Measurements from ENCODE around the gene DLEC1.
"Not testable (repeated sequence)": the region's sequence is repeated elsewhere in the genome, so short reads cannot be mapped to it uniquely, and the experiment has no call there.

Gene DLEC1

DNA sequence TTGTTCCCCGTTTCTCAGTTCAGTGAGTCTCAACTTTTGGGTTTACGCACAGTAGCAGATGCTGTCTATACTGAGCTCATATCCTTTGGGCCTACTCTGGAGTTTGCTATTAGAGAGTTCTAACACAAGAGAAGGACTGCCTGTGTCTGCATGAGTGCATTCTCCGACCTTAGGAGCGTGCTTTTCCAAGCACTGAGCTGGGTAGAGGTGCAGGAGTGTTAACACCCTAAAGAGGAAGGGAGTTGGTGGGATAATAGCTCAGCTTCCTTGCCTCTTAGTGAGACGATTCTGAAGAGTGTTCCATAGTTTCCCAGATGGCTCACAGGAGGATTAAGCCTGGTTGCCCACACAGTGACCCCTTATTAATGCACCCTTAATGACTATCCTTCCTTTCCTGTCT, 119.5 kb downstream of the DLEC1 start:
- Histone ChIP-seq H3K4me2 (ENCODE audit: low read length) (peak overlapping the region; percentile 53), H3K36me3 (replicated peaks; ENCODE audit: low read depth, low read length) (no peaks in the 10 kb centered on the region), H3K27ac (ENCODE audit: low read length) (peak overlapping the region; percentile 51), H3K4me1 (ENCODE audit: low read length) (peaks cover 63% of the 10 kb centered on the region), H3K9me3 (ENCODE audit: insufficient read depth, low read length) (no peaks in the 10 kb centered on the region), H4K20me1 (ENCODE audit: insufficient read depth, low read length) (no peaks in the 10 kb centered on the region), H3K27me3 (ENCODE audit: low read depth, low read length) (no peaks in the 10 kb centered on the region), H3K79me2 (ENCODE audit: low read length) (no peaks in the 10 kb centered on the region), H3K9ac (ENCODE audit: low read length) (no peak overlapping the region), H2AFZ (ENCODE audit: low read depth, low read length) (peak overlapping the region; percentile 57; the same call in 1 of the 2 replicates), H3K4me3 (ENCODE audit: low read length) (no peak overlapping the region)
- TF ChIP-seq, protein P1, sequence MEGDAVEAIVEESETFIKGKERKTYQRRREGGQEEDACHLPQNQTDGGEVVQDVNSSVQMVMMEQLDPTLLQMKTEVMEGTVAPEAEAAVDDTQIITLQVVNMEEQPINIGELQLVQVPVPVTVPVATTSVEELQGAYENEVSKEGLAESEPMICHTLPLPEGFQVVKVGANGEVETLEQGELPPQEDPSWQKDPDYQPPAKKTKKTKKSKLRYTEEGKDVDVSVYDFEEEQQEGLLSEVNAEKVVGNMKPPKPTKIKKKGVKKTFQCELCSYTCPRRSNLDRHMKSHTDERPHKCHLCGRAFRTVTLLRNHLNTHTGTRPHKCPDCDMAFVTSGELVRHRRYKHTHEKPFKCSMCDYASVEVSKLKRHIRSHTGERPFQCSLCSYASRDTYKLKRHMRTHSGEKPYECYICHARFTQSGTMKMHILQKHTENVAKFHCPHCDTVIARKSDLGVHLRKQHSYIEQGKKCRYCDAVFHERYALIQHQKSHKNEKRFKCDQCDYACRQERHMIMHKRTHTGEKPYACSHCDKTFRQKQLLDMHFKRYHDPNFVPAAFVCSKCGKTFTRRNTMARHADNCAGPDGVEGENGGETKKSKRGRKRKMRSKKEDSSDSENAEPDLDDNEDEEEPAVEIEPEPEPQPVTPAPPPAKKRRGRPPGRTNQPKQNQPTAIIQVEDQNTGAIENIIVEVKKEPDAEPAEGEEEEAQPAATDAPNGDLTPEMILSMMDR (IDR thresholded peaks at IDR 0.05; ENCODE audit: low read depth, low read length), result no peak
- TF ChIP-seq EZH2phosphoT487 (IDR thresholded peaks at IDR 0.05; ENCODE audit: low read depth), result no peak

DNA sequence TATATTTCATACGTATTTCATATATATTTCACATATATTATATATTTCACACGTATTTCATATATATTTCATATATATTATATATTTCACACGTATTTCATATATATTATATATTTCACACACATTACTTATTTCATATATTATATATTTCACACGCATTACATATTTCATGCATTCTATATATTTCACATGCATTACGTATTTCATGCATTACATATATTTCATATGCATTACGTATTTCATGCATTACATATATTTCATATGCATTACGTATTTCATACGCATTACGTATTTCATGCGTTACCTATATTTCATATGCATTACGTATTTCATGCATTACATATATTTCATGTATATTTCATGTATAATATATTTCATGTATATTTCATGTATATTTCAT, 121.7 kb downstream of the DLEC1 start:
- H3K4me2 ChIP-seq (ENCODE audit: low read length); H2AFZ ChIP-seq (ENCODE audit: low read depth, low read length); H3K79me2 ChIP-seq (ENCODE audit: low read length); H3K27ac ChIP-seq (ENCODE audit: low read length); H3K27me3 ChIP-seq (ENCODE audit: low read depth, low read length); H4K20me1 ChIP-seq (ENCODE audit: insufficient read depth, low read length); H3K9ac ChIP-seq (ENCODE audit: low read length); H3K4me3 ChIP-seq (ENCODE audit: low read length); H3K9me3 ChIP-seq (ENCODE audit: insufficient read depth, low read length); H3K36me3 ChIP-seq (replicated peaks; ENCODE audit: low read depth, low read length): not testable (repeated sequence)
- peaks cover 49% of the 10 kb centered on the region for H3K4me1 ChIP-seq (ENCODE audit: low read length)

DNA sequence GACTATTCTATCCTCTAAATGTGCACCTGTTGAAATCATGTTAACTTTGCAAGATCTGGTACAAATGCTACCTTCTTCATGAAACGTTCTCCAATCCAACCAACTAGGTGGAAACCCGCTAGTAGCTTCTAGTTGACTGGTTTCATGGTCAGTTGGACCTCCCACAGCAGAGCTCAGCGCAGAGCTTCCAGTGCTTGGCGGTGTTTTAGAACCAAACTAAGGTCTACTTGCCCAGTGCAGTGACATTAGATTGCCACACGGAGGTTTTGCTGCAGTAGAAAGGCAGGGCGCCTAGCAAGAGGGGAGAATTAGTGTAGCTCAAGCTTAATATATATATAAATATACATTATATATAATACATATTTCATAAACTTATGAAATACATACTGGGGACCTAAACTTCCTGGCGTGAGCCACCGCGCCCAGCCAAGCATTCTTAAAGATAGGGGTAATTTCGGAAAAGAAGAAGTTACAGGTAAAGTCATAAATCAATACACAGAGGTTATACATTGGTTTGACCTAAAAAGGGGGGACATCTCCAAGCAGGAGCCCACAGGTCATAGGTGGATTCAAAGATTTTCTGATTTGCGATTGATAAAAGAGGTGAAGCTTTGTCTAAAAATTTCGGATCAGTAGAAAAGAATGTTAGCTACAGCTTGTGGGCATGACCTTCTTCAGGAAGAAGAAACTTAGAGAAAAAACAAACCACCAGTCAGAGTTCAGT, 124.3 kb downstream of the DLEC1 start:
- Histone ChIP-seq H3K9me3 (ENCODE audit: insufficient read depth, low read length) (no peaks in the 10 kb centered on the region), H3K4me1 (ENCODE audit: low read length) (peaks cover 45% of the 10 kb centered on the region), H2AFZ (ENCODE audit: low read depth, low read length) (no peak overlapping the region), H3K27ac (ENCODE audit: low read length) (peak overlapping the region; percentile 82), H3K4me2 (ENCODE audit: low read length) (peak overlapping the region; percentile 82), H3K9ac (ENCODE audit: low read length) (peak overlapping the region; percentile 94), H3K27me3 (ENCODE audit: low read depth, low read length) (no peaks in the 10 kb centered on the region), H4K20me1 (ENCODE audit: insufficient read depth, low read length) (peaks cover 16% of the 10 kb centered on the region), H3K4me3 (ENCODE audit: low read length) (peak overlapping the region; percentile 87), H3K79me2 (ENCODE audit: low read length) (peaks cover 28% of the 10 kb centered on the region), H3K36me3 (replicated peaks; ENCODE audit: low read depth, low read length) (peaks cover 16% of the 10 kb centered on the region)
- no peak for TF ChIP-seq EZH2phosphoT487 (IDR thresholded peaks at IDR 0.05; ENCODE audit: low read depth)
- TF ChIP-seq, protein P1 (IDR thresholded peaks at IDR 0.05; ENCODE audit: low read depth, low read length), result no peak; the same call in 1 of the 2 replicates

DNA sequence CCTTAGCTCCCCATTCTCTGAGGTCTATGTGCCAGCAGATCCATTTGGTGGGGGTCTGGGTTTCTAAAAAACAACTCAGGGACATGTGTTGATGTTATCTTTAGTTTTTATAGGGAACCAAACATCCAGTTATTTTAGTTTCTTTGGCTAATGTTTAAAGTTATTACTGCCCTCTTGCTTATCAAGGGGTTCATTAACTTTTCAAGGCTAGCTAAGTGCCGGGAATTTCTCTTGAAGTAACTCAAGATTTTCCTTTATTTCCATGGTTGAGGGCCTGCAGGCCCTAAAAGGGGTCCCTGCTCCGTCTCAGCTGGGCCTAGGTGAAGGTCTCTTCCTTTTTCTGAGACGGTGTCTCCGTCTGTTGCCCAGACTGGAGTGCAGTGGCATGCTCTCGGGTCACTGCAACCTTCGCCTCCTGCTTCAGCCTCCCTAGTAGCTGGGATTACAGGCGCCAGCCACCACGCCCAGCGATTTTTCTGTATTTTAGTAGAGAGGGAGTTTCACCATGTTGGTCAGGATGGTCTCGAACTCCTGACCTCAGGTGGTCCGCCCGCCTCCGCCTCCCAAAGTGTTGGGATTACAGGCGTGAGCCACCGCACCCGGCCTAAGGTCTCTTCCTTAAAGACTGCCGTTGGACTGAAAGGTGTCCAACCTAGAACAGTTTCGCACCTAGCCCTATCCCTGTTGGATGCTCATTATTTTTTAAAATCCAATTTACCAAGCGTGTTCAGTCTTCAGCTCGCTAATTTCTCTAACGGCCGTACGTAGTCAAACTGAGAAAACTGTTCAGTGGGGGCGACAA, 125.0 kb downstream of the DLEC1 start:
- Histone ChIP-seq H3K79me2 (ENCODE audit: low read length) (peaks cover 36% of the 10 kb centered on the region), H3K4me3 (ENCODE audit: low read length) (peak overlapping the region; percentile 87), H4K20me1 (ENCODE audit: insufficient read depth, low read length) (peaks cover 24% of the 10 kb centered on the region), H3K27ac (ENCODE audit: low read length) (peak overlapping the region; percentile 82), H3K36me3 (replicated peaks; ENCODE audit: low read depth, low read length) (peaks cover 20% of the 10 kb centered on the region), H2AFZ (ENCODE audit: low read depth, low read length) (peak overlapping the region; percentile 84), H3K9me3 (ENCODE audit: insufficient read depth, low read length) (no peaks in the 10 kb centered on the region), H3K27me3 (ENCODE audit: low read depth, low read length) (no peaks in the 10 kb centered on the region), H3K4me1 (ENCODE audit: low read length) (peaks cover 45% of the 10 kb centered on the region), H3K4me2 (ENCODE audit: low read length) (peak overlapping the region; percentile 82), H3K9ac (ENCODE audit: low read length) (peak overlapping the region; percentile 94)
- TF ChIP-seq, protein P1 (IDR thresholded peaks at IDR 0.05; ENCODE audit: low read depth, low read length), result no peak
- TF ChIP-seq EZH2phosphoT487 (IDR thresholded peaks at IDR 0.05; ENCODE audit: low read depth), result no peak
